SU-DHL-6 (cell line): ENCODE results near the gene GPR42.

Source experiments
- H2AFZ ChIP-seq: fragments of 200-600 bp; sonication (generic); 2 replicates; pipeline ENCODE4 v1.6.1; 2014; ENCODE audit warnings: low read depth, mild to moderate bottlenecking, moderate library complexity, mixed read lengths, antibody characterized with exemption, low read length; ENCODE audit not compliant: severe bottlenecking
- H3F3A ChIP-seq: fragments of 200-600 bp; shearing (Covaris generic); 2 replicates; pipeline ENCODE4 v1.6.0; 2016; ENCODE audit warnings: antibody characterized with exemption, mild to moderate bottlenecking; ENCODE audit not compliant: insufficient read depth
- H3K27ac ChIP-seq: fragments of 200-600 bp; sonication (generic); 2 replicates; pipeline ENCODE4 v1.5.1; 2016; ENCODE audit warnings: low read depth, mild to moderate bottlenecking, low read length, moderate library complexity, mixed read lengths
- H3K27me3 ChIP-seq: fragments of 200-600 bp; sonication (generic), shearing (Covaris generic); 2 replicates; pipeline ENCODE4 v1.6.0; 2014; ENCODE audit warnings: mild to moderate bottlenecking, low read length
- H3K36me3 ChIP-seq: fragments of 200-600 bp; sonication (generic); 2 replicates; pipeline ENCODE4 v1.6.1; 2014; ENCODE audit warnings: mild to moderate bottlenecking, low read length, mixed read lengths
- H3K4me2 ChIP-seq: fragments of 300-600, 200-600 bp; shearing (Covaris generic), sonication (generic); 2 replicates; pipeline ENCODE4 v1.6.0; 2014; ENCODE audit warnings: low read length, low read depth, mild to moderate bottlenecking; ENCODE audit not compliant: poor library complexity, severe bottlenecking
- H3K4me3 ChIP-seq: fragments of 200-600 bp; sonication (generic); 2 replicates; pipeline ENCODE4 v1.5.1; 2014; ENCODE audit warnings: antibody characterized with exemption, low read length, mild to moderate bottlenecking, mixed read lengths; ENCODE audit not compliant: insufficient read depth, poor library complexity, severe bottlenecking
- H3K79me2 ChIP-seq: fragments of 200-600 bp; sonication (generic); 2 replicates; pipeline ENCODE4 v1.6.1; 2014; ENCODE audit warnings: mild to moderate bottlenecking, low read length, moderate library complexity; ENCODE audit not compliant: insufficient read depth
- H3K9ac ChIP-seq: fragments of 200-600 bp; sonication (generic); 2 replicates; pipeline ENCODE4 v1.7.0; 2014; ENCODE audit warnings: mild to moderate bottlenecking, low read length
- H3K9me2 ChIP-seq: fragments of 200-600 bp; sonication (generic); replicated peaks from 2 replicates; pipeline ENCODE4 v1.6.1; 2014; ENCODE audit warnings: low read length; ENCODE audit not compliant: insufficient read depth
- H3K9me3 ChIP-seq: fragments of 200-600 bp; sonication (generic); 2 replicates; pipeline ENCODE4 v1.6.1; 2014; ENCODE audit warnings: low read length, mixed read lengths; ENCODE audit not compliant: insufficient read depth
- H4K20me1 ChIP-seq: fragments of 200-600 bp; sonication (generic); 2 replicates; pipeline ENCODE4 v1.6.1; 2014; ENCODE audit warnings: low read depth, mild to moderate bottlenecking, antibody characterized with exemption, low read length, moderate library complexity, mixed read lengths
- CTCF ChIP-seq: fragments of 200-600 bp; sonication (generic); IDR thresholded peaks from one replicate; pipeline ENCODE4 v1.5.1; 2017; ENCODE audit warnings: antibody characterized with exemption, mild to moderate bottlenecking, low read length, moderate library complexity; ENCODE audit not compliant: insufficient read depth, poor library complexity, severe bottlenecking
- EZH2phosphoT487 ChIP-seq: fragments of 200-600 bp; sonication (generic), shearing (Covaris generic); conservative IDR thresholded peaks from 2 replicates; pipeline ENCODE4 v1.6.1; 2018; ENCODE audit warnings: mild to moderate bottlenecking, antibody characterized with exemption, low read length, moderate library complexity, mixed read lengths

The GPR42 gene

GRCh38 chr19:35421362-35421761 is 50.5 kb downstream of the GPR42 start:
- Histone ChIP-seq H3F3A (no peaks in the 10 kb centered on the region), H3K9me2 (no peaks in the 10 kb centered on the region), H4K20me1 (no peaks in the 10 kb centered on the region), H3K9ac (no peak overlapping the region), H2AFZ (no peak overlapping the region), H3K79me2 (no peaks in the 10 kb centered on the region), H3K4me3 (no peak overlapping the region), H3K27ac (no peak overlapping the region), H3K4me2 (no peak overlapping the region), H3K27me3 (no peaks in the 10 kb centered on the region), H3K36me3 (no peaks in the 10 kb centered on the region), H3K9me3 (no peaks in the 10 kb centered on the region)
- TF ChIP-seq EZH2phosphoT487: no peak
- TF ChIP-seq CTCF: no peak
